Right lobe of liver (tissue), 4 donors: ENCODE results near the gene MUC5B.

Experiments used
- POLR2A ChIP-seq: fragments of 450-650 bp; IDR thresholded peaks from one replicate; pipeline ENCODE4 v1.6.1; 2017; ENCODE audit warnings: antibody characterized with exemption, mild to moderate bottlenecking
- TF ChIP-seq, protein P1 (sequence below), 4 donors: fragments of 200-600 bp in 3 of 4; fragments of 450-650 bp in 1 of 4; IDR thresholded peaks; one replicate each; pipeline versions ENCODE4 v1.5.1 to v1.8.0; 2016 to 2022; ENCODE audit warnings: antibody characterized with exemption in 4 of 4, mild to moderate bottlenecking in 2 of 4
- donor health status: DM: no; HTN: no; CAD: no.
- donor health status: DM: no; HTN: no; CAD: no.
- donor health status: DM: no; HTN: yes; CAD: no.

GRCh38 chr11:1203505-1204271 is 19.2 kb upstream of the MUC5B start:
- TF ChIP-seq, protein P1, sequence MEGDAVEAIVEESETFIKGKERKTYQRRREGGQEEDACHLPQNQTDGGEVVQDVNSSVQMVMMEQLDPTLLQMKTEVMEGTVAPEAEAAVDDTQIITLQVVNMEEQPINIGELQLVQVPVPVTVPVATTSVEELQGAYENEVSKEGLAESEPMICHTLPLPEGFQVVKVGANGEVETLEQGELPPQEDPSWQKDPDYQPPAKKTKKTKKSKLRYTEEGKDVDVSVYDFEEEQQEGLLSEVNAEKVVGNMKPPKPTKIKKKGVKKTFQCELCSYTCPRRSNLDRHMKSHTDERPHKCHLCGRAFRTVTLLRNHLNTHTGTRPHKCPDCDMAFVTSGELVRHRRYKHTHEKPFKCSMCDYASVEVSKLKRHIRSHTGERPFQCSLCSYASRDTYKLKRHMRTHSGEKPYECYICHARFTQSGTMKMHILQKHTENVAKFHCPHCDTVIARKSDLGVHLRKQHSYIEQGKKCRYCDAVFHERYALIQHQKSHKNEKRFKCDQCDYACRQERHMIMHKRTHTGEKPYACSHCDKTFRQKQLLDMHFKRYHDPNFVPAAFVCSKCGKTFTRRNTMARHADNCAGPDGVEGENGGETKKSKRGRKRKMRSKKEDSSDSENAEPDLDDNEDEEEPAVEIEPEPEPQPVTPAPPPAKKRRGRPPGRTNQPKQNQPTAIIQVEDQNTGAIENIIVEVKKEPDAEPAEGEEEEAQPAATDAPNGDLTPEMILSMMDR (IDR thresholded peaks at IDR 0.05): no peak
- TF ChIP-seq POLR2A: no peak
